Measurements from ENCODE around the gene LMNB1. TPM values are rescaled to one million over a fixed set of nuclear protein-coding genes. Genes with fewer than 3 reads are reported as not detected.

Gene LMNB1
- total and polyA plus RNA-seq, 2 of the 13 experiments (the other 11 are each of a cell fraction or from before 2014, with no cell fraction given) = 12.5 to 159 TPM

GRCh38 chr5:126757713-126758357 is 19.1 kb upstream of the LMNB1 start:
- POLR2A ChIA-PET = no interaction called here
- no peaks in the 10 kb centered on the region for H3K79me2 ChIP-seq (ENCODE audit: insufficient read depth, low read length)
- BruUV-seq (replicated peaks) = no TSS peak
- H3K9ac ChIP-seq (ENCODE audit: insufficient read depth, low read depth, low read length) = no peak overlapping the region
- in situ Hi-C loops (cut with HindIII; ENCODE audit: extremely low pct_ligation_motif_present, low pct_unique_long_range_greater_than_20kb) = no loop called here
- intact Hi-C loops (cut with micrococcal nuclease; ENCODE audit: unreplicated experiment) = no loop called here
- H4K20me1 ChIP-seq (ENCODE audit: insufficient read depth, low read length) = no peaks in the 10 kb centered on the region
- no peak for FAIRE-seq
- ATAC-seq = no peak
- CTCF ChIA-PET (ENCODE audit: low intra/inter-chr PET ratio, low total read pairs) = no interaction called here
- no peaks in the 10 kb centered on the region for H3K4me1 ChIP-seq (ENCODE audit: insufficient read depth, low read length)
- H3K4me3 ChIP-seq (replicated peaks in 1 of 3; ENCODE audit: insufficient read depth in 1 of 3, low read depth in 2 of 3, low read length in 3 of 3) = no peak overlapping the region
- no peak overlapping the region for H2AFZ ChIP-seq (ENCODE audit: low read length)
- no peak overlapping the region for H3K4me2 ChIP-seq (ENCODE audit: low read depth, low read length)
- H3K27ac ChIP-seq (ENCODE audit: extremely low read length, insufficient read depth, low read length) = no peak overlapping the region
- DNase-seq (ENCODE audit: low spot score) = no peak
- WGBS (ENCODE audit: low lambda C conversion rate) = 2% methylated on average over 2 of the region's 2 CpGs
- H3K36me3 ChIP-seq (replicated peaks in 1 of 2; ENCODE audit: control insufficient read depth in 1 of 2, insufficient read depth in 2 of 2, low read length in 2 of 2) = no peaks in the 10 kb centered on the region
- no peaks in the 10 kb centered on the region; a peak in 1 of 5 replicates for H3K27me3 ChIP-seq (ENCODE audit: control insufficient read depth in 1 of 2, insufficient read depth in 2 of 2, low read length in 2 of 2)
- no peaks in the 10 kb centered on the region for H3K9me3 ChIP-seq (ENCODE audit: low read length)
- TF ChIP-seq BORCS8-MEF2B (CRISPR knock-in tag; IDR thresholded peaks at IDR 0.05) (no peak), ZNF672 (CRISPR knock-in tag; IDR thresholded peaks at IDR 0.05) (no peak), ZNF333 (CRISPR knock-in tag; IDR thresholded peaks at IDR 0.05; ENCODE audit: borderline replicate concordance) (no peak), PPARG (CRISPR knock-in tag; conservative IDR thresholded peaks at IDR 0.05) (no peak)
- TF ChIP-seq, protein P1, sequence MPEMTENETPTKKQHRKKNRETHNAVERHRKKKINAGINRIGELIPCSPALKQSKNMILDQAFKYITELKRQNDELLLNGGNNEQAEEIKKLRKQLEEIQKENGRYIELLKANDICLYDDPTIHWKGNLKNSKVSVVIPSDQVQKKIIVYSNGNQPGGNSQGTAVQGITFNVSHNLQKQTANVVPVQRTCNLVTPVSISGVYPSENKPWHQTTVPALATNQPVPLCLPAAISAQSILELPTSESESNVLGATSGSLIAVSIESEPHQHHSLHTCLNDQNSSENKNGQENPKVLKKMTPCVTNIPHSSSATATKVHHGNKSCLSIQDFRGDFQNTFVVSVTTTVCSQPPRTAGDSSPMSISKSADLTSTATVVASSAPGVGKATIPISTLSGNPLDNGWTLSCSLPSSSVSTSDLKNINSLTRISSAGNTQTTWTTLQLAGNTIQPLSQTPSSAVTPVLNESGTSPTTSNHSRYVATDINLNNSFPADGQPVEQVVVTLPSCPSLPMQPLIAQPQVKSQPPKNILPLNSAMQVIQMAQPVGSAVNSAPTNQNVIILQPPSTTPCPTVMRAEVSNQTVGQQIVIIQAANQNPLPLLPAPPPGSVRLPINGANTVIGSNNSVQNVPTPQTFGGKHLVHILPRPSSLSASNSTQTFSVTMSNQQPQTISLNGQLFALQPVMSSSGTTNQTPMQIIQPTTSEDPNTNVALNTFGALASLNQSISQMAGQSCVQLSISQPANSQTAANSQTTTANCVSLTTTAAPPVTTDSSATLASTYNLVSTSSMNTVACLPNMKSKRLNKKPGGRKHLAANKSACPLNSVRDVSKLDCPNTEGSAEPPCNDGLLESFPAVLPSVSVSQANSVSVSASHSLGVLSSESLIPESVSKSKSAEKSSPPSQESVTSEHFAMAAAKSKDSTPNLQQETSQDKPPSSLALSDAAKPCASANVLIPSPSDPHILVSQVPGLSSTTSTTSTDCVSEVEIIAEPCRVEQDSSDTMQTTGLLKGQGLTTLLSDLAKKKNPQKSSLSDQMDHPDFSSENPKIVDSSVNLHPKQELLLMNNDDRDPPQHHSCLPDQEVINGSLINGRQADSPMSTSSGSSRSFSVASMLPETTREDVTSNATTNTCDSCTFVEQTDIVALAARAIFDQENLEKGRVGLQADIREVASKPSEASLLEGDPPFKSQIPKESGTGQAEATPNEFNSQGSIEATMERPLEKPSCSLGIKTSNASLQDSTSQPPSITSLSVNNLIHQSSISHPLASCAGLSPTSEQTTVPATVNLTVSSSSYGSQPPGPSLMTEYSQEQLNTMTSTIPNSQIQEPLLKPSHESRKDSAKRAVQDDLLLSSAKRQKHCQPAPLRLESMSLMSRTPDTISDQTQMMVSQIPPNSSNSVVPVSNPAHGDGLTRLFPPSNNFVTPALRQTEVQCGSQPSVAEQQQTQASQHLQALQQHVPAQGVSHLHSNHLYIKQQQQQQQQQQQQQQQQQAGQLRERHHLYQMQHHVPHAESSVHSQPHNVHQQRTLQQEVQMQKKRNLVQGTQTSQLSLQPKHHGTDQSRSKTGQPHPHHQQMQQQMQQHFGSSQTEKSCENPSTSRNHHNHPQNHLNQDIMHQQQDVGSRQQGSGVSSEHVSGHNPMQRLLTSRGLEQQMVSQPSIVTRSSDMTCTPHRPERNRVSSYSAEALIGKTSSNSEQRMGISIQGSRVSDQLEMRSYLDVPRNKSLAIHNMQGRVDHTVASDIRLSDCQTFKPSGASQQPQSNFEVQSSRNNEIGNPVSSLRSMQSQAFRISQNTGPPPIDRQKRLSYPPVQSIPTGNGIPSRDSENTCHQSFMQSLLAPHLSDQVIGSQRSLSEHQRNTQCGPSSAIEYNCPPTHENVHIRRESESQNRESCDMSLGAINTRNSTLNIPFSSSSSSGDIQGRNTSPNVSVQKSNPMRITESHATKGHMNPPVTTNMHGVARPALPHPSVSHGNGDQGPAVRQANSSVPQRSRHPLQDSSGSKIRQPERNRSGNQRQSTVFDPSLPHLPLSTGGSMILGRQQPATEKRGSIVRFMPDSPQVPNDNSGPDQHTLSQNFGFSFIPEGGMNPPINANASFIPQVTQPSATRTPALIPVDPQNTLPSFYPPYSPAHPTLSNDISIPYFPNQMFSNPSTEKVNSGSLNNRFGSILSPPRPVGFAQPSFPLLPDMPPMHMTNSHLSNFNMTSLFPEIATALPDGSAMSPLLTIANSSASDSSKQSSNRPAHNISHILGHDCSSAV (CRISPR knock-in tag; IDR thresholded peaks at IDR 0.05; ENCODE audit: borderline replicate concordance) = no peak
- TF ChIP-seq, protein P2, sequence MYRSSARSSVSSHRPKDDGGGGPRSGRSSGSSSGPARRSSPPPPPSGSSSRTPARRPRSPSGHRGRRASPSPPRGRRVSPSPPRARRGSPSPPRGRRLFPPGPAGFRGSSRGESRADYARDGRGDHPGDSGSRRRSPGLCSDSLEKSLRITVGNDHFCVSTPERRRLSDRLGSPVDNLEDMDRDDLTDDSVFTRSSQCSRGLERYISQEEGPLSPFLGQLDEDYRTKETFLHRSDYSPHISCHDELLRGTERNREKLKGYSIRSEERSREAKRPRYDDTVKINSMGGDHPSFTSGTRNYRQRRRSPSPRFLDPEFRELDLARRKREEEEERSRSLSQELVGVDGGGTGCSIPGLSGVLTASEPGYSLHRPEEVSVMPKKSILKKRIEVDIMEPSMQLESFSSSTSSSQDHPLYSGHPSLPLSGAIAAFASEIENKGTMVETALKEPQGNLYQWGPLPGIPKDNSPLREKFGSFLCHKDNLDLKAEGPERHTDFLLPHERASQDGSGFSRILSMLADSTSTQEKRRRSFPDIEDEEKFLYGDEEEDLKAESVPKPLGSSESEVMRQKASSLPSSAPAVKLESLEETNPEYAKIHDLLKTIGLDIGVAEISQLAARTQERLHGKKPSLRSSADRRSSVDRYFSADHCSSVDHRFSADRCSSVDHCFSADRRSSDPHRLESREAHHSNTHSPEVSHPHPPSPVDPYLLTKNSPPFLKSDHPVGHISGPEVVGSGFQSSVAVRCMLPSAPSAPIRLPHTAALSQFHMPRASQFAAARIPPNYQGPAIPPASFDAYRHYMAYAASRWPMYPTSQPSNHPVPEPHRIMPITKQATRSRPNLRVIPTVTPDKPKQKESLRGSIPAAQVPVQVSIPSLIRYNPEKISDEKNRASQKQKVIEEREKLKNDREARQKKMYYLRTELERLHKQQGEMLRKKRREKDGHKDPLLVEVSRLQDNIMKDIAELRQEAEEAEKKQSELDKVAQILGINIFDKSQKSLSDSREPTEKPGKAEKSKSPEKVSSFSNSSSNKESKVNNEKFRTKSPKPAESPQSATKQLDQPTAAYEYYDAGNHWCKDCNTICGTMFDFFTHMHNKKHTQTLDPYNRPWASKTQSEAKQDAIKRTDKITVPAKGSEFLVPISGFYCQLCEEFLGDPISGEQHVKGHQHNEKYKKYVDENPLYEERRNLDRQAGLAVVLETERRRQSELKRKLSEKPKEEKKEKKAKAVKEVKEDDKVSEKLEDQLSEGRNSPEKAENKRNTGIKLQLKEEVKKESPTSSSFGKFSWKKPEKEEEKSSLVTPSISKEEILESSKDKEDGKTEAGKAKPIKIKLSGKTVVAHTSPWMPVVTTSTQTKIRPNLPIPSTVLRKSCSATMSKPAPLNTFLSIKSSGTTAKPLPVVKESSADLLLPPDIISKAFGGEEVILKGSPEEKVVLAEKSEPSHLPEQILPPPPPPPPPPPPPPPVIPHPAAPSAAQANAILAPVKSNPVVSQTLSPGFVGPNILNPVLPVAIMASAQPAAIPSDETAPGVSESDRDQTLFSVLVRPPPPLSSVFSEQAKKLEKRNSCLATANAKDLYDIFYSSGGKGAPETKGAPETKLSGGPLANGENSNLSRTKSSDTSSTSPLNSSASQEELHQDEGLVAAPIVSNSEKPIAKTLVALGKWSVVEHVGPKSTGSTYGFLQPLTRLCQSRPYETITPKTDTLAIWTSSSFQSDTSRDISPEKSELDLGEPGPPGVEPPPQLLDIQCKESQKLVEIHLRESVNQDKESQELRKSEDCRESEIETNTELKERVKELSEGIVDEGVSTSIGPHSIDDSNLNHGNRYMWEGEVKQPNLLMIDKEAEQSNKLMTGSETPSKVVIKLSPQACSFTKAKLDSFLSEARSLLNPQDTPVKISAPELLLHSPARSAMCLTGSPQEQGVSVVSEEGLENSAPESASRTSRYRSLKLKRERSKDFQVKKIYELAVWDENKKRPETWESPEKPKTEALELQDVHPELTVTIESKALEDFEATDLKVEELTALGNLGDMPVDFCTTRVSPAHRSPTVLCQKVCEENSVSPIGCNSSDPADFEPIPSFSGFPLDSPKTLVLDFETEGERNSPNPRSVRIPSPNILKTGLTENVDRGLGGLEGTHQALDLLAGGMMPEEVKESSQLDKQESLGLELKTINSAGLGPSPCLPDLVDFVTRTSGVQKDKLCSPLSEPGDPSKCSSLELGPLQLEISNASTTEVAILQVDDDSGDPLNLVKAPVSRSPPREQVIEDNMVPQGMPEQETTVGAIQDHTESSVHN (CRISPR knock-in tag; IDR thresholded peaks at IDR 0.05) = no peak
